GM21423 (cell line): ENCODE data around the gene SESN1.

Source experiments
- ATAC-seq: cut with Tn5 transposase; IDR thresholded peaks from one replicate; pipeline ENCODE4 v1.9.1; 2021; ENCODE audit warnings: mild to moderate bottlenecking, moderate library complexity; ENCODE audit not compliant: unreplicated experiment

SESN1 gene

GRCh38 chr6:108966855-108967755, 127.5 kb downstream of the SESN1 start:
- ATAC-seq: no peak

GRCh38 chr6:108966251-108966650, 128.4 kb downstream of the SESN1 start:
- ATAC-seq: no peak

GRCh38 chr6:108961985-108962384, 132.7 kb downstream of the SESN1 start:
- no peak for ATAC-seq

- ATAC-seq: no peak
Observed at GRCh38 chr6:108961077-108961476, 133.6 kb downstream of the SESN1 start.

GRCh38 chr6:108960601-108961000, 134.0 kb downstream of the SESN1 start:
- ATAC-seq: no peak

- no peak for ATAC-seq
Observed at GRCh38 chr6:108959972-108960582, 134.6 kb downstream of the SESN1 start.

GRCh38 chr6:108958900-108959770, 135.5 kb downstream of the SESN1 start:
- no peak for ATAC-seq

- no peak for ATAC-seq
Observed at GRCh38 chr6:108957221-108957620, 137.4 kb downstream of the SESN1 start.

- no peak for ATAC-seq
Observed at GRCh38 chr6:108955329-108955949, 139.2 kb downstream of the SESN1 start.

- no peak for ATAC-seq
Observed at GRCh38 chr6:108953681-108954080, 141.0 kb downstream of the SESN1 start.

GRCh38 chr6:108952776-108953486, 141.7 kb downstream of the SESN1 start:
- ATAC-seq: no peak

GRCh38 chr6:108951351-108951953, 143.2 kb downstream of the SESN1 start:
- ATAC-seq: no peak

- ATAC-seq: no peak
Observed at GRCh38 chr6:108948181-108948661, 146.4 kb downstream of the SESN1 start.

GRCh38 chr6:108947114-108947854, 147.4 kb downstream of the SESN1 start:
- ATAC-seq: no peak

GRCh38 chr6:108946695-108947094, 148.0 kb downstream of the SESN1 start:
- no peak for ATAC-seq

- ATAC-seq: no peak
Observed at GRCh38 chr6:108945681-108946159, 148.9 kb downstream of the SESN1 start.

GRCh38 chr6:108944707-108945680, 149.7 kb downstream of the SESN1 start:
- ATAC-seq: no peak

GRCh38 chr6:108944071-108944470, 150.6 kb downstream of the SESN1 start:
- ATAC-seq: no peak
